NCI-H1417 (cell line): ENCODE results near the gene ZNF407.
"Not testable (repeated sequence)": the region's sequence is repeated elsewhere in the genome, so short reads cannot be mapped to it uniquely, and the experiment has no call there.

Experiments used
- DNase-seq, 3 experiments: peaks; one replicate each; lab custom pipeline; 2025; lab: John Stamatoyannopoulos, UW

The ZNF407 gene, protein sequence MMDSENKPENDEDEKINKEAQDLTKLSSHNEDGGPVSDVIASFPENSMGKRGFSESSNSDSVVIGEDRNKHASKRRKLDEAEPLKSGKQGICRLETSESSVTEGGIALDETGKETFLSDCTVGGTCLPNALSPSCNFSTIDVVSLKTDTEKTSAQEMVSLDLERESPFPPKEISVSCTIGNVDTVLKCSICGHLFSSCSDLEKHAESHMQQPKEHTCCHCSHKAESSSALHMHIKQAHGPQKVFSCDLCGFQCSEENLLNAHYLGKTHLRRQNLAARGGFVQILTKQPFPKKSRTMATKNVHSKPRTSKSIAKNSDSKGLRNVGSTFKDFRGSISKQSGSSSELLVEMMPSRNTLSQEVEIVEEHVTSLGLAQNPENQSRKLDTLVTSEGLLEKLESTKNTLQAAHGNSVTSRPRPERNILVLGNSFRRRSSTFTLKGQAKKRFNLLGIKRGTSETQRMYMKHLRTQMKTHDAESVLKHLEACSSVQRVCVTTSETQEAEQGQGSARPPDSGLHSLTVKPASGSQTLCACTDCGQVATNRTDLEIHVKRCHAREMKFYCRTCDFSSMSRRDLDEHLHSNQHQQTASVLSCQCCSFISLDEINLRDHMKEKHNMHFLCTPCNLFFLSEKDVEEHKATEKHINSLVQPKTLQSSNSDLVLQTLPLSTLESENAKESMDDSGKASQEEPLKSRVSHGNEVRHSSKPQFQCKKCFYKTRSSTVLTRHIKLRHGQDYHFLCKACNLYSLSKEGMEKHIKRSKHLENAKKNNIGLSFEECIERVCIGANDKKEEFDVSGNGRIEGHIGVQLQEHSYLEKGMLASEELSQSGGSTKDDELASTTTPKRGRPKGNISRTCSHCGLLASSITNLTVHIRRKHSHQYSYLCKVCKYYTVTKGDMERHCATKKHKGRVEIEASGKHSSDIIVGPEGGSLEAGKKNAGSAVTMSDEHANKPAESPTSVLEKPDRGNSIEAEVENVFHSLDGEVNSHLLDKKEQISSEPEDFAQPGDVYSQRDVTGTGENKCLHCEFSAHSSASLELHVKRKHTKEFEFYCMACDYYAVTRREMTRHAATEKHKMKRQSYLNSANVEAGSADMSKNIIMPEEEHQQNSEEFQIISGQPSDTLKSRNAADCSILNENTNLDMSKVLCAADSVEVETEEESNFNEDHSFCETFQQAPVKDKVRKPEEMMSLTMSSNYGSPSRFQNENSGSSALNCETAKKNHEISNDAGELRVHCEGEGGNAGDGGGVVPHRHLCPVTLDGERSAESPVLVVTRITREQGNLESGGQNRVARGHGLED (N-terminal part only)

GRCh38 chr18:74597662-74598349, at the start of gene ZNF407:
Gene ZNF407 (plus strand): TSS chr18:74597870. CDS start chr18:74631020, 33,150 bp downstream.
- peak; percentile 88 to 100 (median 99) for DNase-seq

GRCh38 chr18:74549591-74550104, 48.0 kb upstream of the ZNF407 start:
- no peak for DNase-seq

GRCh38 chr18:74550886-74551285, 46.8 kb upstream of the ZNF407 start:
- DNase-seq = no peak

DNA sequence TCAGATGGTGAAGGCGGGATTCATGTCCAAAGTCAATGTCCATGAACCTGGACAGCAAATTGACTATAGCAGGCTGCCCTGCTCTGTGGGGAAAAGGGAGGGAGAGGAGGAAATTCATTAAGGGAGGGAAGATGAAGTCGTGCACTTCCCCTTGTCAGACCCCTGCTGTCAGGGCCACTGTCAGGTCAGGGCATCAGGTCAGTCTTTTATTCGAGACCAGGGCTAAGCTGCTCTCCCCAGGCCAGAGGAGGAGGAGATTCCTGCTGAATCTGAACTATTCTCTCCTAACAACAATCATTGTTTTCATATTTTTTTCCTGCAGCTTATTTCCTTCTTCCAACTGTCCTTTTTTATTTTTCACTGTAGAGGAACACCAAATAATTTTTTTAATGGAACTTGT, 46.2 kb upstream of the ZNF407 start:
- no peak for DNase-seq

DNA sequence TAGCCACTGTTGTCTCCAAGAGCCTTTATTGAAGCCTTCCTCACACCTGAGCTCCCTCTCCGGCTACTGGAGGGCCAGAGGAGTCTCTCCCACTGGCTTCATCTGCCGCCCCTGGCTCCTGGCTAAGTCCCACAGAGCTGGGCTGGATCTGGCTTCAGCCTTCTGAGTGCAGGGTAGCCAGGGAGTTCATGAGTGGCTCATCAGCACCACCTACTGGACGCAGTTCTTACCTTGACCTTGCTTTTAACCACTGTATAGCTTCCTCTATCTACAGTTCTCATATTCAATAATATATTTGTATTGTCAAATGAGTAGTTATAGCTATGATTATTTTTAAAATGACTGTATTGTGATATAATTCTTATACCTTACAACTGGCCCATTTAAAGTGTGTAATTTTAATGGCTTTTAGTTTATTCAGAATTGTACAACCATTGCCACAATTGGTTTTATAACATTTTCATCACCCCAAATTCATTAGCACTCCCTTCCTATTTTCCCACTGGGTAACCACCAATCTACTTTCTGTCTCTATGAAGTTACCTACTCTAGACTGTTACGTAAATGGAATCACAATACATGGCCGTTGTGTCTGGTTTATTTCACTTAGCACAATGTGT, 45.6 kb upstream of the ZNF407 start:
- DNase-seq = peak; percentile 78 to 96 (median 89)

DNA sequence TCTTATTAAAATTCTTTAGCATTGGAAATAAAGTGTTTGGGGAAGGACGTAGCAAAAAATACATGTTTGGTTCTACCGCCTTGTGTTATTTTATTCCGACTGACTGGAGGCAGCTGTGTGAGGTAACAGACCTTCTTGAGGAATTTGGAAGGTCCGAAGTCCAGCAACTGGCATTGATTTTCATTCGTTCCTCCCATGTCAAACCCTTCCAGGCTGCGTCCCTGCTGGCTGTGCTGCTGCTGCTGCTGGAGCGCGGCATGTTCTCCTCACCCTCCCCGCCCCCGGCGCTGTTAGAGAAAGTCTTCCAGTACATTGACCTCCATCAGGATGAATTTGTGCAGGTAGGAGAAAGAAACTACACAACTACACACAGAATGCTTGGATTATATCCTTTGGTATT, 41.5 kb upstream of the ZNF407 start:
- DNase-seq = no peak

GRCh38 chr18:74558096-74558495, 39.6 kb upstream of the ZNF407 start:
- no peak for DNase-seq

- no peak for DNase-seq
Measured at GRCh38 chr18:74562131-74562730, 35.4 kb upstream of the ZNF407 start.

DNA sequence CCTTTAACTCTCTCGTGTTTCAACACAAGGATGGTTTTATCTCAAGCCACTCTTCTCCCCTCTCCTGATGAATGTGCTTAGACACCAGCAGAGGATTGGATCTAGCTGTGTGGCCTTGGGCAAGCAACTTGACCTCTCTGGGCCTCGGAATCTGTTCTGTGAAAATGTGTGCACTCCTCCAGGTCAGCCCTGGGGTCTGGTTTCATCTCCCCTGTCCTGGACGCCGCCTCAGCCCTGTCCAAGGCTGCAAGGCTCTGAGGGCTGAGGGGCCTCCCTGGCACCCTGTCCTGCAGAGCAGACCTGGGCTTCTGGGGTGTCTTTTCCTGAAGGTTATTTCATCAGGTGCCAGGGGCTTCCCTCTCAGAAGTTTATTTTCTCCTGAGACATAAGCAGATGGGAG, 34.9 kb upstream of the ZNF407 start:
- no peak for DNase-seq

- no peak for DNase-seq
Measured at GRCh38 chr18:74563999-74564398, 33.7 kb upstream of the ZNF407 start.

GRCh38 chr18:74565164-74565563, 32.5 kb upstream of the ZNF407 start:
- not testable (repeated sequence) for DNase-seq

- not testable (repeated sequence) for DNase-seq
Measured at GRCh38 chr18:74565993-74566392, 31.7 kb upstream of the ZNF407 start.

DNA sequence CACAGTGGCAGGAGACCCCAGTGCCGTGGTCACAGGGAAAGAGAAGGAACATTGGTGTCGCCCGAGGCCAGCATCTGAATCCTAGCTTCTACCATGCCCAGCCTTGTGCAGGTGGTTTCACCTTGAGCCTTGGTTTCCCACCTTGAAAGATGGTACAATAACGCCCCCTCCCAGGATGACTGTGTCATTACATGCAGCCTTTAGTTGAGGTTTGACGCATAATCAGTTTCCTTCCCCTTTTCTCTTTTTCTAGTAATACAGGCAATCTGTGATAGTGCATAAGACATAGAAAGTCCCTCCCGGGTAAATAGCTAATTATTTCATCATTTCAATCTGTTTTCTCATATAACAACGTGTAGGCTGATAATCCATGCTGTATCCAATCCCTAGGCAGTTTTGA, 29.8 kb upstream of the ZNF407 start:
- no peak for DNase-seq

DNA sequence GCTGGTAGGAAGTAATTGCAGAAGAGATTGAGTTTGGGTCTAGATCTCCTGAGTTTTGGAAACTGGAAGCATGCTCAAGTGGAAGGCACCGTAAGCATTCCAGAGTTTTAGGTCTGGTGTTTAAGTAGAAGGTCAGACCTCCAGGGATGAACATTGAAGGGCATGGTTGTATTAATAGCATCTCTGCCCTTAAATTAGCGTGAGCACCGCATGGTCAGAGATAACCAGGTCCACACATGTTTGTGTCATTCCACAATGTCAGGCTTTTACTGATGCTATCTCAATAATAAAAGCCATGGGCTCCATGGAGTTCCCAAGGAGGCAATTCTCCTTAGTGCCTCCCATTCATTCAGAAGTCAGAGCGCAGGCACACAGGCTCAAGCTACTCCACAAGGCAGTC, 28.3 kb upstream of the ZNF407 start:
- DNase-seq = no peak

GRCh38 chr18:74570266-74570665, 27.4 kb upstream of the ZNF407 start:
- no peak for DNase-seq

GRCh38 chr18:74571895-74572680, 25.6 kb upstream of the ZNF407 start:
- no peak for DNase-seq

- DNase-seq = no peak
Measured at GRCh38 chr18:74573053-74573452, 24.6 kb upstream of the ZNF407 start.

DNA sequence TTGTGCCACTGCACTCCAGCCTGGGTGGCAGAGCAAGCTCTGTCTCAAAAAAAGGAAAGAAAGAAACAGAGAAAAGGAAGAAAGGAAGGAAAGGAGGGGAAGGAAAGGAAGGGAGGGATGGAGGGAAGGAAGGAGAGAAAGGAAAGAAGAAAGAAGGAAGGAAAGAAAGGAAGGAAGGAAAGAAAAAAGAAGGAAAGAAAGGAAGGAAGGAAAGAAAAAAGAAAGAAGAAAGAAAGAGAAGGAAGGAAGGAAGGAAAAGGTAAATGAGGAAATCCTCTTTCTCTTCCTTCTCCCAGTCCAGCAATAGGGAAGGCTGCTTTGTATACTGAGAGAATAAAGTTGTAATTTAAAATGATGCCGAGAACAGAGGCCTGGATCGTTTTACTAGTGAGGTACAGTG, 22.8 kb upstream of the ZNF407 start:
- no peak for DNase-seq

DNA sequence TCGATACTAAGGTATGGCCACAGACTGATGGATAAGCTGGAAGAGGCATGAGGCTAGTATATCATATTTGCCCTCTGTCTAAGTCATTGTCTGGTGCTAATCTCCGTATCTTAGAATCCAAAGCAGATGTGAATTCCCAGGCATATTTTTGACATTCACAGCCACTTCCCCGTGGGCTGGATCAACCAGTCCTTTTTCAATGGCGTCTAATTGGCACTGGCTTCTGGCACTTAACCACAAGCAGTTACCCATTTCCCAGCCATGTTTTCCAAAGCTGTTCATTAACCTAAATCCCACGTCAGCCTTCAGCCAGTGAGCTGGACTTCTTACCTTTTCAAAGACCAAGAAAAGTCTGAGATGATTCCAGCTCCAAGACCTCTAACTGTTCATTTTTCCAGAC, 20.7 kb upstream of the ZNF407 start:
- DNase-seq = no peak
